Measurements from ENCODE around the gene NEK10. TPM values are rescaled to one million over a fixed set of nuclear protein-coding genes. Genes with fewer than 3 reads are reported as not detected.

NEK10 gene
- total RNA-seq, 1 experiment from 2014 or later: 0.66 TPM

DNA sequence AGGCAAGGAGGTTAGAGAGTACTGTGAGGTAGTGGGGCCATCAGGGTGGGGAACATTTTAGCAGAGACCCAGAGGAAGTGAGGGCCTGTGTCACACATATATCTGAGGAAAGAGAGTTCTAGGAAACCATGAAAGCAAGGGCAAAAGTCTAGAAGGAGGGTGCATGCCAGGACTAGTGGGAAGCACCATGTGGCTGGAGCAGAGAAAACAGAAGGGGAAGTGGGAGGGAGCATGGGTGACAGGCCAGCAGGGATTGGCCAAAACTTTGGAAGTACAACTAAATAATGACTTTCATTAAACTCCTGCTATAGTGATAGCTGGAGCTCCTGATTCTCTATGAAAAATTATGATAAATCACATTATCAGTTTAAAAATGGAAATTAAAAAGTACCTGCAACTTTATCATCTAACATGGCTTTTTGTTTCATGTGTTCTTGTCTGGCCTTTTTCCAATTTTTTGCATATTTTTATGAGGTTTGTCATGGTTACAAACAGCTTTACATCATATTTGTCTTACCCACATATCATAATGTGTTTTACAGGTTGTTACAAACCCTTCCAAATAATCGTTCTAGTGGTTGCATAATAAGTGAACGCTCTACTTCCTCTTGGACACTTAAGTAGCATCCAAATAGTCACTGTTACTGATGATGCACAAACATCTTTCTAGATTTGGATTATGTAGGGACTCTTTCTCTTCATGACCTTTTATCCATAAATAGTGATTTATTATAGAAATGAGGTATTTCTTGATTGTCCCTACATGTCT, 168.3 kb downstream of the NEK10 start:
- H2BK120ac ChIP-seq (ENCODE audit: low read depth, low read length, poor library complexity, severe bottlenecking): no peak overlapping the region
- H3K4me1 Mint-ChIP-seq: no peaks in the 10 kb centered on the region
- no peak overlapping the region for H3K23ac ChIP-seq (ENCODE audit: insufficient read length, low read depth, low read length)
- no peak overlapping the region for H2BK5ac ChIP-seq (ENCODE audit: insufficient read length, low read length)
- no peak overlapping the region for H3K18ac ChIP-seq (ENCODE audit: insufficient read length, low read depth, low read length)
- no peak overlapping the region for H2BK20ac ChIP-seq (ENCODE audit: low read depth, low read length, poor library complexity, severe bottlenecking)
- H2BK12ac ChIP-seq (ENCODE audit: insufficient read length, low read depth, low read length): no peak overlapping the region
- H3K79me1 ChIP-seq (ENCODE audit: insufficient read depth, low read depth, low read length, poor library complexity, severe bottlenecking): no peaks in the 10 kb centered on the region
- no peak overlapping the region for H4K91ac ChIP-seq (ENCODE audit: insufficient read length, low read depth, low read length)
- no peak overlapping the region for H4K8ac ChIP-seq (replicated peaks; ENCODE audit: insufficient read length, low read depth, low read length)
- no peak overlapping the region for H2AFZ ChIP-seq (ENCODE audit: low read length)
- no peak overlapping the region for H3K27ac ChIP-seq (ENCODE audit: insufficient read length, low read depth, low read length)
- no peak overlapping the region for H4K5ac ChIP-seq (ENCODE audit: insufficient read length, low read depth, low read length)
- no peaks in the 10 kb centered on the region for H4K20me1 ChIP-seq (ENCODE audit: control insufficient read depth, insufficient read depth, insufficient read length)
- no peak overlapping the region for H3K4me2 ChIP-seq (ENCODE audit: insufficient read depth, insufficient read length, low read length)
- no peaks in the 10 kb centered on the region for H3K79me2 ChIP-seq (ENCODE audit: insufficient read depth, low read length)
- no peak for DNase-seq
- H3K27ac Mint-ChIP-seq: no peak overlapping the region; a peak in 1 of 7 replicates
- no peak overlapping the region for H3K14ac ChIP-seq (ENCODE audit: insufficient read depth, low read length)
- peaks cover 8% of the 10 kb centered on the region for H3K9me3 ChIP-seq (ENCODE audit: control insufficient read depth, low read depth, low read length)
- WGBS (ENCODE audit: extremely low coverage, insufficient read length, low lambda C conversion rate): no CpG with 5 or more reads among the region's 2 CpGs
- H3K4me1 ChIP-seq (ENCODE audit: insufficient read depth, low read length): no peaks in the 10 kb centered on the region
- H3K4ac ChIP-seq (ENCODE audit: low read depth, low read length): no peak overlapping the region
- H3K4me3 Mint-ChIP-seq: no peak overlapping the region
- no peak overlapping the region for H2BK15ac ChIP-seq (ENCODE audit: low read depth, low read length)
- H3T11ph ChIP-seq (ENCODE audit: low read length): no peak overlapping the region
- H3K27me3 Mint-ChIP-seq (ENCODE audit: low read depth): no peaks in the 10 kb centered on the region; the same call in 1 of the 2 replicates
- peaks cover 18 to 22% (median 21%) of the 10 kb centered on the region in 3 experiments for H3K36me3 Mint-ChIP-seq (ENCODE audit: insufficient read depth in 1 of 3, low read depth in 3 of 3)
- no peak overlapping the region for H3K9ac ChIP-seq (ENCODE audit: extremely low read depth, insufficient read length, low read length)
- TF ChIP-seq CTCF (conservative IDR thresholded peaks at IDR 0.05): no peak
- no peaks in the 10 kb centered on the region for H3K27me3 ChIP-seq (ENCODE audit: insufficient read depth, low read length)
- H3K56ac ChIP-seq (ENCODE audit: insufficient read length, low read depth, low read length): no peak overlapping the region
- H3K9me3 Mint-ChIP-seq: peaks cover 25 to 31% of the 10 kb centered on the region in 2 experiments
- no peaks in the 10 kb centered on the region for H3K23me2 ChIP-seq (ENCODE audit: insufficient read length, low read depth, low read length, poor library complexity, severe bottlenecking)
- H2AK5ac ChIP-seq (ENCODE audit: insufficient read length, low read length): no peak overlapping the region

Data from H9 (cell line).